Measurements from ENCODE around the gene MTERF1.

DNA sequence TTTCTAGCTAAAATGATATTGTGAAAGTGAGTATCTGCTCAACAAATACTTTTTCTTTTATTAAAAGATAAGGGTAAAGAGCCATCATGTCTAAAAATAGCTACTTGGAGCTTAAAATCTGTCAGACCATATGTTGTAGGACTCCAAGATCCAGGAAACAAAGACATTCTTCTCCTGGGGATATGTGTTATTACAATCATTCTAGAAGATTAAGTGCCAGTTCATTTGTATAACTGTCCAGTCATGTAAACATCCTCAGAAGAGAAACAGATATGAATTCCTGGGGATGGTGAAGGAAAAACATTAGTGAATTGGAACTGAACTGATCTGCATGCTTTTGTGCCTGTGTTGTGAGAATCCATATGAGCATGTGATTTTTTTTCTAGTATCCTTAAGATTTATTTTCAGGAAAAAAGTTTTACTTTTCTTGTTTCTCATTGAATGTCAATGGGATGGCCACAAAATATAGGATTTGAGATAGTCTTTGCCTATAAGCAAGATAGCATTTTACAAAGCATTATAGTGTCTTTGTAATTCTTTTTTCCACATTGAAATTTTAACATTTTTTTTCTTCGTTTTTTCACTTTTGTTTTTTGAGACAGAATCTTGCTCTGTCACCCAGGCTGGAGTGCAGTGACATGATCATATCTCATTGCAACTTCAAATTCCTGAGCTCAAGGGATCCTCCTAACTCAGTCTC, 14.4 kb upstream of the MTERF1 start:
- TF ChIP-seq POLR2A (IDR thresholded peaks at IDR 0.05): no peak
- TF ChIP-seq, protein P1, sequence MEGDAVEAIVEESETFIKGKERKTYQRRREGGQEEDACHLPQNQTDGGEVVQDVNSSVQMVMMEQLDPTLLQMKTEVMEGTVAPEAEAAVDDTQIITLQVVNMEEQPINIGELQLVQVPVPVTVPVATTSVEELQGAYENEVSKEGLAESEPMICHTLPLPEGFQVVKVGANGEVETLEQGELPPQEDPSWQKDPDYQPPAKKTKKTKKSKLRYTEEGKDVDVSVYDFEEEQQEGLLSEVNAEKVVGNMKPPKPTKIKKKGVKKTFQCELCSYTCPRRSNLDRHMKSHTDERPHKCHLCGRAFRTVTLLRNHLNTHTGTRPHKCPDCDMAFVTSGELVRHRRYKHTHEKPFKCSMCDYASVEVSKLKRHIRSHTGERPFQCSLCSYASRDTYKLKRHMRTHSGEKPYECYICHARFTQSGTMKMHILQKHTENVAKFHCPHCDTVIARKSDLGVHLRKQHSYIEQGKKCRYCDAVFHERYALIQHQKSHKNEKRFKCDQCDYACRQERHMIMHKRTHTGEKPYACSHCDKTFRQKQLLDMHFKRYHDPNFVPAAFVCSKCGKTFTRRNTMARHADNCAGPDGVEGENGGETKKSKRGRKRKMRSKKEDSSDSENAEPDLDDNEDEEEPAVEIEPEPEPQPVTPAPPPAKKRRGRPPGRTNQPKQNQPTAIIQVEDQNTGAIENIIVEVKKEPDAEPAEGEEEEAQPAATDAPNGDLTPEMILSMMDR (IDR thresholded peaks at IDR 0.05): no peak
- TF ChIP-seq POLR2AphosphoS5 (IDR thresholded peaks at IDR 0.05; ENCODE audit: insufficient read depth in 1 of 2, low read depth in 1 of 2): no peak

Data from vagina (tissue), 2 donors.